DMS 273 treated with DMSO at 0.1 percent for 48 hours (cell line): ENCODE data around the gene SPTLC1.
"Not testable (repeated sequence)": the region's sequence is repeated elsewhere in the genome, so short reads cannot be mapped to it uniquely, and the experiment has no call there.

ENCODE experiments used
- DNase-seq: peaks from one replicate; lab custom pipeline; 2025; lab: John Stamatoyannopoulos, UW

The SPTLC1 gene

GRCh38 chr9:92115071-92115858 lies at the start of gene SPTLC1:
Gene SPTLC1, minus strand, starts transcription at chr9:92115413. Its CDS starts 43 bp downstream, at chr9:92115370.
- peak; percentile 84 for DNase-seq

- DNase-seq: no peak
These were observed 49.8 kb upstream of the SPTLC1 start for GRCh38 chr9:92164975-92165374.

- no peak for DNase-seq
These were observed 49.3 kb upstream of the SPTLC1 start for GRCh38 chr9:92164490-92164889.

DNA sequence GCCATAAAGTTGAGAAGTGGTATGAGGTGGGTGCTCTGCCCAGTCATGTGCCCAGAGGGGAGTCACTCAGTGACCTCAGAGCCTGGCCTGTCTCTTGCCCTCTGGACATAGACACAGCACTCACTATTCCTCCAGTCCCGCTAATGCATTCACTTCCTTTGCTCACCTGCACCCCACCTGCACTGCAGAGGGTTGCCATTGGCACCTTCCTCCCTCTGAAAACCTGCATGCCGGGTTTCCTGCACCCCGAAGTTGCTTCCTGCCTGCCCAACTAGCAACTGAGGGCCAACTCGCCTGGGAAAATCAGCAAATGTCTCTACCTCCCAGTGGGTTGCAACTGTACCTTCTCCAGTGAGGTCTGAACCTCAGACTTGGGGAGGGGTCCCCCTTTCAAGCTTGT lies 48.1 kb upstream of the SPTLC1 start:
- no peak for DNase-seq

DNA sequence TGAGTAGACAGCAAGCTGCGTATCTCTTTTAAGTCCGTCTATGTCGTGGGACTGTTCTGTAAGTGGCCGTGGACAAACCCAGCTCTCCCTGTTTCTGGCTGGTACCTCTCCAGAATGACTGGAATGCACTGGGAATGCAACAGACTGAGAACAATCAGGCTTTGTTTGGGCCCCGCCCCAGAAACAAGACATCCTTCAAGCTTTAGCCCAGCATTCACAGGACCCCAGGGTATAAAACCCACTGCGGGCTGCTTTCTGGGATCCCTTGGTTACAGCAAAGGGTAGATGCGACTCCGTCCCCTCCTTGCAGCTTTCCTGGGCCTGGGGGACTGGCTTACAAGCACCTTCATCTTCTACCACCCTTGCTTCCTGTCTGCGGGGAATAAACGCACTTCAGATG lies 45.6 kb upstream of the SPTLC1 start:
- no peak for DNase-seq

DNA sequence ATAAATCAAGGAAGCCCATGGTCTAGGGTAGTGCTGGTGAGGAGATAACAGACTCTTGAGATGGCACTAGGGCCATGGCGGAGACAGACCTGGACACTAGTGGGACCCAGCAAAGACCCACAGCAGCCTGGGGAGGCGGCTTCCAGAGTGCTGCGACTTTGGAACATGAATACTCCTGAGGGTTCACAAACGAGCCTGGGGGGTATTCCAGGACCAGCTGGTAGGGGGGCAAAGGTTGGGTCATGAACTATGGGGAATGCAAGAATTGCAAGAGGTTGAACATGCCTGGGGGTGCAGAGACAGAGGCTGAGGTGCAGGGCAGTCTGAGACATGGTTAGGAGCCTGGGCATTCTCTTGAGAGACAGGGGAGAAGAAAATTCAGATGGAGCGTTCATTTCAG lies 43.8 kb upstream of the SPTLC1 start:
- no peak for DNase-seq

- DNase-seq: no peak
These were observed 42.9 kb upstream of the SPTLC1 start for GRCh38 chr9:92158097-92158601.

- DNase-seq: peak; percentile 16
These were observed 40.5 kb upstream of the SPTLC1 start for GRCh38 chr9:92155736-92156135.

DNA sequence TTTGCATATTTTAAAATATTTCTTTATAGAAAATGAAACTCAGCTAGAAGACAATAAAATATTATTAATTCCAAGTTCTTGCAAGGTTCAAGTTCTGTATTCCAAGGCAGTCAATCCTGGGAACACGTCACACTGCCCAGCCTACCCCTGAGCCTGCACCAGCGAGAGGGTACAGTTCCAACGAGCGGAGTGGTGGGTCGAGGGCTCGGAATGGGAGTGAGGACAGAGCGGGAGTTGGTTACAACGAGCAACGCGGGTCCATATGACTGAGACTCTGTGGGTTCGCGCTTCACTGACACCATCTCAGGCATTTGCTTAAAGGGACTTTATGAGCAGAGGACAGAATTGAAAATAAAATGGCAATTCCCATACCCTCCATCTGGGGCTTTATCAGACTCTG lies 40.0 kb upstream of the SPTLC1 start:
- DNase-seq: no peak

DNA sequence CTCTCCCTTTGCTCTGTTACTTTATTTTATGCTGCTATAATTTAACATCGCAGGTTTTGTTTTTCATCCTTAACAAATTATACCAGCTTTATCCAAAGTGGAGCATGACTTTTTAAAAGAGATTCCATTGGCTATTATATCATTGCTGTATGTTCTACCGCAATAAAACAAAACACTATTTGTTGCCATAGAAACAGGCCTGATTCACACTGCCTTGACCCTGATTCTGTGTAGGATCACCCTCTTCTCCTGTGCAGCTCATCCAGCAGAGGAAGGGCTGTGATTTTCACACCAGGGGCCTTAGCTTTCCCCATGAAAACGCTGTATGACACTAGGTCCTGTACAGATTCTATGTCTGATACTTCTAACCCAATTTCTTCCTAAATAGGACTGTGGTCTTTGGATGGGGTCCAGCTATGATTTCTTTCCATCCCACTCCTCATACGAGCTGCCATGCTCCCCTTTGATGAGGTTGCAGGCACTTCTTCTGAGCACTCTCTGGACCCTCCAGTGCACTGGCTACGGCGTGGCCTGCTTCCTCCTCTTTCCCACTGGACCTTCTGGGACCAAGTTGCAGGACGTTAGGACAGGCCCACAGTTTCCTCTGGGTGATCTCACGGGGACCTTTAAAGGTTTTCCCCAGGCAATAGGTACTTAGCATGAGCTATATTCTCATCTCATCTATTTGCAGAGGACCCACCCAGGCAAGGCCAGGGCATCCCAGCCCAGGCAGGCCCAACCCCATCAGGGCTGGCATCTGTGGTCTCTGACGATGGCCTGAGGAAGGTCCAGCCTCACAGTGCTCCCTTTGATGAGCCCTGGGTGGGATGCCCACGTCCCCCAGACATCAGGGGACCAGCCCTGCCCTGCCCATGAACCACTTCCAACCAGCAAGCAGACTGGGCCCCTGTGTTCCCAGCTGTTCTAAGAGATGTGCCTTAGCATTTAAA lies 38.5 kb upstream of the SPTLC1 start:
- not testable (repeated sequence) for DNase-seq

- no peak for DNase-seq
These were observed 36.6 kb upstream of the SPTLC1 start for GRCh38 chr9:92151691-92152393.

- not testable (repeated sequence) for DNase-seq
These were observed 35.6 kb upstream of the SPTLC1 start for GRCh38 chr9:92150501-92151470.

DNA sequence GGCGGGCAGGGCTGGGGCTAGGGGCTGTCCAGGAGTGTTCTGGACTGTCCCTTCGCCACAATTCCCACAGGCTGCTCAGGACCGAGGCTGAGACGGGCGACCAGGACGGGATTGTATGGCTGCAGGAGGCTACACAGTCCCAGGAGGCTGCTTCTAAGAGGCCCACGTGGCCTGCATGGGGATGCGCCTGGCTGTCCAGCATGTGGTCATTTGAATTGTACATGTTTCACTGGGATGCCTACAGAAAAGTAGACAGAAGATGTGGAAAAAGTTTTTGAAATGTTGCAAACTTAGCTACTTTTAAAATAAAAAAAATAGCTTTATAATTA lies 32.6 kb upstream of the SPTLC1 start:
- DNase-seq: no peak

DNA sequence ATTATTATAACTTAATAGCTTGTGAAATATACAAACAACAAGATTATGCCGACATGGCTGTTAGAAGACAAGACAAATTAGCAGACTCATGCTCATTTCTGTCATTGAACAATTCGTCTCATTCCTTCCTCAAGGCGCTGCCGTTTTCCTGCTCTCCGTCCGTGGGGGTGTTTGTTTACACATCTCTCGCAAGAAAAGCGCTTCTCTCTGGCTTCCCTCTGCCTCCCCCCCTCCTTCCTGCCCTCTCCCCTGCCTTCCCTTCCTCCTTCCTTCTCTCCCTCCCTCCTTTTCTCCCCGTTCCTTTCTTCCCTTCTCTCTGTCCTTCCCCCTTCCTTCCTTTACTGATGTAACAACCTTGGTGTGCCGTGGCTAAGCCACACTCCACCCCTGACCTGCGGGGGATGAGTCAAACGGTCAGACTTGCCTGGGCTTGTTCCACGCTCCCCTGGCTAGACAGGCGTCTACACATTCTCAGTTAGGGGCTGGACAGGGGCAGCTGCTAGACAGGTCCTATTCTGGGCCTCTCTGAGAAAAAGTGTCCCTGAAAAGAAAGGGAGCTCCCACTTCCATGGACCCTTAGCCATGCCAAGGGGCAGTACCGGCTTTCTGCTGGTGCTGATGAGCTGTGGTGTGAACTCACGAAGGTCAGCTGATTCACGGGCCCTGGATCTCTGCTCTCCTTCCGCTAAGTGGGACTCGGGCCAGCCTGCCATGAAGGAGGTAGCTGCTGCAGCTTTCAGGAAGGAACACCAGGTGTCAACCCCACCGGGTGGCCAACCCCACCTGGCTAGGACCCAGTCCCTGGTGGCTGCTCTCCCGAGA lies 32.0 kb upstream of the SPTLC1 start:
- no peak for DNase-seq

DNA sequence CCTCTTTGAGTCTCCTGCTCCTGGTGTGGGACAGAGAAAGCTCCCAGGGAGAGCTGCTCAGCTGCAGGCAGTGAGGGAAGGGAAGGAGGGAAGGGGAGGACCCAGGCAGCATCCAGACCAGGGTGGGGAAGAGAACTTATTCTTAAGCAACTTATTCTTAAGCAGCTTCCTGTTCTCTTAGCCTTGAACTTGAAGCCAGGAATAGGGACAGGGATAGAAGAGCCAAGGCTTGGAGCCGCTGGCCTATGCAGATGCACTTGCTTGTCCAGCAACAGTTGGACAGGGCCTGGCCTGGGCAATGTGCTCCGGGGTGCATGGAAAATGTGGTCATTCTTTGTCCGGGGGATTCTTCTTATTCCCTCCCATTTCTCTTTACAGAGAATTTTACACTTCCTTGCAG lies 31.4 kb upstream of the SPTLC1 start:
- DNase-seq: no peak

GRCh38 chr9:92145784-92146183 lies 30.6 kb upstream of the SPTLC1 start:
- not testable (repeated sequence) for DNase-seq

DNA sequence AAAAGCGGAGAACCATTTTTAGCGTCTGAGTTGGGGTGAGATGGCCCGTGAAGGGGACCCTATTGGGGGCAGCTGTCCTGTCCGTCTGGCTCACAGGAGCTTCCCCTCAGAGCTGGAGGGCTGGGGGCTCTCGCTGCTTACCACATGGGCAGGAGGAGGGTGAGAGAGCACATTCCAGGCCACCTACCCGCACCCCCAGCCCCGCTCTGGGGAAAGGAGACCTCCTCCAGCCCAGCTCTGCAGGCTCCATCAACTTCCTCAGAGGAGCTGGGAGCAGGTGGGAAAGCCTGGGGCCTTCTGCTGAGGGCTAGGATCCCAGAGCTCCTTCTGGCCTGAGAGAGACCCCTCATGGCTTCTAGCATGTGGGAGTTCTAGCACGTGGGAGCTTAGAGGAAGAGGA lies 27.1 kb upstream of the SPTLC1 start:
- no peak for DNase-seq

DNA sequence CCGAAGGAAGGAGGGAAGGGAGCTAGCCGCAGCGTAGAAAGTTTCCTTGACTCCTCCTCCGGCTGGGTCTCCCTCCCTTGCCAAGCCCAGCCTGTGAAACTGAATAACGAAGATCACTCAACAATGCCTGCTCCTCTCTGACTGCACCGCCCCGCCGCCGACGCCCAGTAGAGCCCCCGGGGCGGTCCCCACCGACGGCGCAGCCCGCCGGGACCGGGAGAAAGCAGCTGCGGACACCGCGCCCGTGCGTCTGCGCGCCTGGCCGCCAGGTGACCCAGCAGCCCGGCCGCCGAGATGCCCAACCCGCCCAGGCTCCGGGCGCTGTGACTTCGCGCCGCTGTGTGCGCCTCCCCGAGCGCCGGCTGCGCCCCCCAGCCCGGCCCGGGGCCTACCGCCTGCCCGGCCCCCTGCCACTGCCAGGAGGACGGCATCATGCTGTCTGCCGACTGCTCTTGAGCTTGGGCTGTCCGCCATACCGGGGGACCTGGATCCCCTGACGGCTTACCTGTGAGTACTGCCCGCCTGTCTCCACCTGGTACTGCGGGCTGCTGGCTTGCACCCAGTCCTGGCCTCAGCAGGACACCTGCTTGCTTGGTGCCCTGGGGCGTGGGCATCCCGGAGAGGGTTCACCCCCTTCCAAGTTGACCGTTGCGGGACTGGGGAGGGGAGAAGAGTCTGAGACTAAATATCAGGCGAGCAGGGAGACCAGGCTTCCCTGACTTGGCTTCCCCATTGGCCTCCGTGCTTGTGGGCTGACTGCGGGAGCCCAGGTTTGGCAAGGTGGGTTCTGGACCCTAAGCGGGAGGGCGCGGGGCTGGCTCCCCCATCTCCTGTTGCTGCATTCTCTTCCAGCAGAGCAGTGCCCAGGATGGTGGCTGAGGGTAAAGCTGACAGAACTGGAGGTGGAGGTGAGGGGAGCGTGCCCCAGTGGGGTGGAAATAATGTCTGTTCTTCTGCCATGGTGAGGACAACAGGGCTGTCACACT lies 26.2 kb upstream of the SPTLC1 start:
- no peak for DNase-seq

- DNase-seq: no peak
These were observed 25.5 kb upstream of the SPTLC1 start for GRCh38 chr9:92140754-92141143.
